ENCODE data around the gene PGAP3. TPM values are rescaled to one million over a fixed set of nuclear protein-coding genes. Genes with fewer than 3 reads are reported as not detected.

The PGAP3 gene, protein sequence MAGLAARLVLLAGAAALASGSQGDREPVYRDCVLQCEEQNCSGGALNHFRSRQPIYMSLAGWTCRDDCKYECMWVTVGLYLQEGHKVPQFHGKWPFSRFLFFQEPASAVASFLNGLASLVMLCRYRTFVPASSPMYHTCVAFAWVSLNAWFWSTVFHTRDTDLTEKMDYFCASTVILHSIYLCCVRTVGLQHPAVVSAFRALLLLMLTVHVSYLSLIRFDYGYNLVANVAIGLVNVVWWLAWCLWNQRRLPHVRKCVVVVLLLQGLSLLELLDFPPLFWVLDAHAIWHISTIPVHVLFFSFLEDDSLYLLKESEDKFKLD
- 8.3 TPM for polyA plus RNA-seq (2013, experiment 1 of 2)
- 7.7 TPM for polyA plus RNA-seq (2013, experiment 2 of 2)

DNA sequence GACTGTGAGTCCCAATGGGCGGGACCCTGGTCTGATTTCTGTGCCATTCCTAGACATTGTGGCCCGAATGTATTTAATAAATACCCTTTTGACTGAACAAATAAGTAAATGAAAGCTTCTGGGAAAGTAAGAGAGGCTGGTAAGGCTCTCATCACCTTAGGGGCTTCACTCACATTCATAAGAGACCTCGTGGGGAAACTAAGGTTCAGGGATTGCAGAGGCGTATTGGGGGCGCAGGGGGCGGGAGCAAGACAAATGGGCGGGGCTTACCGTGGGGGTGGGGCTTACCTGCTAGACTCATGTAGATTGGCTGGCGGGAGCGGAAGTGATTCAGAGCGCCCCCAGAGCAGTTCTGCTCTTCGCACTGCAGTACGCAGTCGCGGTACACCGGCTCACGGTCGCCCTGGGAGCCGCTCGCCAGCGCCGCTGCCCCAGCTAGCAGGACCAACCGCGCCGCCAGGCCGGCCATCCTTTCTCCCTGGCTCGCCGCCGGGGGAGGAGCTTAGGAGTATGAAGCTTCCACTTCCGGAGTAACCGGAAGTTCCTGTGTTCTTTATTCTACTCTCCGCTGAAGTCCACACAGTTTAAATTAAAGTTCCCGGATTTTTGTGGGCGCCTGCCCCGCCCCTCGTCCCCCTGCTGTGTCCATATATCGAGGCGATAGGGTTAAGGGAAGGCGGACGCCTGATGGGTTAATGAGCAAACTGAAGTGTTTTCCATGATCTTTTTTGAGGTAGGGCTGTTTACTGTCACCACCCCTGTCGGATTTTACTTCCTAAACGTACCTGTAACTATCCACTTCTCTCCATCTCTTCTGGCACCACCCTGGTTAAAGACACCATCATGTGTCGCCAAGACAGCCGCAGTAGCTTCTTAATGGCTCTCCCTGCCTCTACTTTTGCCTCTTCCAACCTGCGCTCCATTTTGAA, at the start of gene PGAP3:
Gene PGAP3, minus strand, starts transcription at position 512 of the 929 bp plus-strand sequence. Its CDS starts 43 bp downstream, at position 469.
- WGBS (ENCODE audit: extremely low coverage, insufficient coverage, low lambda C conversion rate) = no CpG with 5 or more reads among the region's 45 CpGs
- Histone ChIP-seq H2BK5ac (ENCODE audit: low read length) (peak within 1 kb of the TSS; percentile 58), H3K18ac (ENCODE audit: low read length) (peak within 1 kb of the TSS; percentile 96), H3K79me2 (ENCODE audit: control insufficient read depth, insufficient read depth, low read length) (no peaks in the 10 kb centered on the region), H3K9ac (ENCODE audit: low read length) (peak within 1 kb of the TSS; percentile 83), H4K5ac (ENCODE audit: low read length) (peak within 1 kb of the TSS; percentile 96), H2AK5ac (ENCODE audit: low read length) (peak within 1 kb of the TSS; percentile 32), H2BK120ac (ENCODE audit: low read depth, low read length) (peak within 1 kb of the TSS; percentile 89), H3K27me3 (ENCODE audit: insufficient read depth, low read length, poor library complexity) (no peaks in the 10 kb centered on the region), H3K23ac (ENCODE audit: low read length) (peak within 1 kb of the TSS; percentile 15), H4K8ac (ENCODE audit: low read depth, low read length) (peak within 1 kb of the TSS; percentile 99), H3K79me1 (ENCODE audit: low read length) (peaks cover 2% of the 10 kb centered on the region), H3K4me2 (ENCODE audit: low read length) (peak within 1 kb of the TSS; percentile 78), H3K36me3 (ENCODE audit: control insufficient read depth, insufficient read depth, low read length) (no peaks in the 10 kb centered on the region), H2BK15ac (replicated peaks; ENCODE audit: low read depth) (no peak within 1 kb of the TSS), H3K4ac (ENCODE audit: low read depth, low read length) (peak within 1 kb of the TSS; percentile 41), H3K27ac (ENCODE audit: low read depth, low read length) (peak within 1 kb of the TSS; percentile 99), H3K56ac (ENCODE audit: low read length) (peak within 1 kb of the TSS; percentile 93), H3K4me3 (ENCODE audit: low read length) (peak within 1 kb of the TSS; percentile 77), H3K4me1 (ENCODE audit: control insufficient read depth, low read depth, low read length) (peaks cover 7% of the 10 kb centered on the region)
- DNase-seq = peak; percentile 96

GRCh38 chr17:39737206-39737759, 49.4 kb upstream of the PGAP3 start:
- Histone ChIP-seq H3K56ac (ENCODE audit: low read length) (no peak overlapping the region), H3K18ac (ENCODE audit: low read length) (no peak overlapping the region), H2AK5ac (ENCODE audit: low read length) (no peak overlapping the region), H3K36me3 (ENCODE audit: control insufficient read depth, insufficient read depth, low read length) (no peaks in the 10 kb centered on the region), H3K4me2 (ENCODE audit: low read length) (no peak overlapping the region), H3K27me3 (ENCODE audit: insufficient read depth, low read length, poor library complexity) (no peaks in the 10 kb centered on the region), H3K27ac (ENCODE audit: low read depth, low read length) (no peak overlapping the region), H3K79me1 (ENCODE audit: low read length) (no peaks in the 10 kb centered on the region), H3K4me3 (ENCODE audit: low read length) (no peak overlapping the region), H3K9ac (ENCODE audit: low read length) (no peak overlapping the region), H2BK15ac (replicated peaks; ENCODE audit: low read depth) (no peak overlapping the region), H3K79me2 (ENCODE audit: control insufficient read depth, insufficient read depth, low read length) (peaks cover 4% of the 10 kb centered on the region), H2BK120ac (ENCODE audit: low read depth, low read length) (no peak overlapping the region), H2BK5ac (ENCODE audit: low read length) (no peak overlapping the region), H3K4ac (ENCODE audit: low read depth, low read length) (no peak overlapping the region), H4K8ac (ENCODE audit: low read depth, low read length) (no peak overlapping the region), H3K4me1 (ENCODE audit: control insufficient read depth, low read depth, low read length) (no peaks in the 10 kb centered on the region), H4K5ac (ENCODE audit: low read length) (no peak overlapping the region), H3K23ac (ENCODE audit: low read length) (no peak overlapping the region)
- DNase-seq = no peak
- no CpG with 5 or more reads among the region's 13 CpGs for WGBS (ENCODE audit: extremely low coverage, insufficient coverage, low lambda C conversion rate)

GRCh38 chr17:39736319-39737165, 48.7 kb upstream of the PGAP3 start:
- Histone ChIP-seq H3K4me3 (ENCODE audit: low read length) (no peak overlapping the region), H3K27me3 (ENCODE audit: insufficient read depth, low read length, poor library complexity) (no peaks in the 10 kb centered on the region), H3K27ac (ENCODE audit: low read depth, low read length) (no peak overlapping the region), H3K36me3 (ENCODE audit: control insufficient read depth, insufficient read depth, low read length) (no peaks in the 10 kb centered on the region), H3K56ac (ENCODE audit: low read length) (no peak overlapping the region), H3K4ac (ENCODE audit: low read depth, low read length) (no peak overlapping the region), H4K5ac (ENCODE audit: low read length) (no peak overlapping the region), H3K23ac (ENCODE audit: low read length) (no peak overlapping the region), H3K79me1 (ENCODE audit: low read length) (no peaks in the 10 kb centered on the region), H3K4me1 (ENCODE audit: control insufficient read depth, low read depth, low read length) (no peaks in the 10 kb centered on the region), H4K8ac (ENCODE audit: low read depth, low read length) (no peak overlapping the region), H2AK5ac (ENCODE audit: low read length) (no peak overlapping the region), H2BK15ac (replicated peaks; ENCODE audit: low read depth) (no peak overlapping the region), H3K79me2 (ENCODE audit: control insufficient read depth, insufficient read depth, low read length) (peaks cover 4% of the 10 kb centered on the region), H2BK5ac (ENCODE audit: low read length) (no peak overlapping the region), H3K18ac (ENCODE audit: low read length) (no peak overlapping the region), H3K9ac (ENCODE audit: low read length) (no peak overlapping the region), H2BK120ac (ENCODE audit: low read depth, low read length) (no peak overlapping the region), H3K4me2 (ENCODE audit: low read length) (no peak overlapping the region)
- no CpG with 5 or more reads among the region's 10 CpGs for WGBS (ENCODE audit: extremely low coverage, insufficient coverage, low lambda C conversion rate)
- DNase-seq = peak; percentile 26

DNA sequence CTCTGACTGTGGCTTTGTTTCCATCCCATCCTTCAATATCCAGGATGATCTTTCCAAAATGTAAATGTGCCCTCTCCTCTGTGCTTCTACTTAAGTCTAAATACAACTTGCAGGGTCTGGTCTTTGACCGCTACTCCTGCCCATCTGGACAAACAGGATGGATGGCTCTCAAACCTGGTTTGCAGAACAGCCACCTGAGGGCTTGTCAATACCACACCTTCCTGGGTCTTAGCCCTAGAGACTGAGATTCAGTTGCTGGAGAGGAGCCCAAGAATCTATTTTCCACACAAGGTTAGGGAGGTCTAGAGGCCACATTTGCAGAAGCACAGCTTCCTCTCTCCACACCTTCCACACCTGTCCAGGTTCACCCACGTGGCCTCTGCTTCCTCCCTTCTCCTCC, 48.0 kb upstream of the PGAP3 start:
- Histone ChIP-seq H3K79me2 (ENCODE audit: control insufficient read depth, insufficient read depth, low read length) (no peaks in the 10 kb centered on the region), H3K27ac (ENCODE audit: low read depth, low read length) (no peak overlapping the region), H3K23ac (ENCODE audit: low read length) (no peak overlapping the region), H3K4me3 (ENCODE audit: low read length) (no peak overlapping the region), H3K36me3 (ENCODE audit: control insufficient read depth, insufficient read depth, low read length) (no peaks in the 10 kb centered on the region), H2BK15ac (replicated peaks; ENCODE audit: low read depth) (no peak overlapping the region), H3K56ac (ENCODE audit: low read length) (peak overlapping the region; percentile 25), H3K4me1 (ENCODE audit: control insufficient read depth, low read depth, low read length) (no peaks in the 10 kb centered on the region), H2AK5ac (ENCODE audit: low read length) (no peak overlapping the region), H3K4me2 (ENCODE audit: low read length) (no peak overlapping the region), H4K5ac (ENCODE audit: low read length) (no peak overlapping the region), H3K79me1 (ENCODE audit: low read length) (no peaks in the 10 kb centered on the region), H3K4ac (ENCODE audit: low read depth, low read length) (no peak overlapping the region), H3K27me3 (ENCODE audit: insufficient read depth, low read length, poor library complexity) (no peaks in the 10 kb centered on the region), H4K8ac (ENCODE audit: low read depth, low read length) (no peak overlapping the region), H2BK120ac (ENCODE audit: low read depth, low read length) (no peak overlapping the region), H3K18ac (ENCODE audit: low read length) (no peak overlapping the region), H3K9ac (ENCODE audit: low read length) (no peak overlapping the region), H2BK5ac (ENCODE audit: low read length) (no peak overlapping the region)
- no peak for DNase-seq
- WGBS (ENCODE audit: extremely low coverage, insufficient coverage, low lambda C conversion rate) = no CpG with 5 or more reads among the region's 2 CpGs

GRCh38 chr17:39732586-39732985, 44.7 kb upstream of the PGAP3 start:
- H3K4me1 ChIP-seq (ENCODE audit: control insufficient read depth, low read depth, low read length) = no peaks in the 10 kb centered on the region
- H3K27ac ChIP-seq (ENCODE audit: low read depth, low read length) = no peak overlapping the region
- H2AK5ac ChIP-seq (ENCODE audit: low read length) = no peak overlapping the region
- no peak overlapping the region for H3K56ac ChIP-seq (ENCODE audit: low read length)
- no peak overlapping the region for H2BK120ac ChIP-seq (ENCODE audit: low read depth, low read length)
- H3K4ac ChIP-seq (ENCODE audit: low read depth, low read length) = no peak overlapping the region
- no CpG with 5 or more reads among the region's 3 CpGs for WGBS (ENCODE audit: extremely low coverage, insufficient coverage, low lambda C conversion rate)
- no peak overlapping the region for H4K8ac ChIP-seq (ENCODE audit: low read depth, low read length)
- no peak overlapping the region for H2BK5ac ChIP-seq (ENCODE audit: low read length)
- no peak overlapping the region for H2BK15ac ChIP-seq (replicated peaks; ENCODE audit: low read depth)
- no peaks in the 10 kb centered on the region for H3K79me2 ChIP-seq (ENCODE audit: control insufficient read depth, insufficient read depth, low read length)
- no peaks in the 10 kb centered on the region for H3K79me1 ChIP-seq (ENCODE audit: low read length)
- no peaks in the 10 kb centered on the region for H3K27me3 ChIP-seq (ENCODE audit: insufficient read depth, low read length, poor library complexity)
- no peak overlapping the region for H4K5ac ChIP-seq (ENCODE audit: low read length)
- DNase-seq = no peak
- H3K4me3 ChIP-seq (ENCODE audit: low read length) = no peak overlapping the region
- no peak overlapping the region for H3K18ac ChIP-seq (ENCODE audit: low read length)
- no peak overlapping the region for H3K4me2 ChIP-seq (ENCODE audit: low read length)
- H3K23ac ChIP-seq (ENCODE audit: low read length) = no peak overlapping the region
- H3K9ac ChIP-seq (ENCODE audit: low read length) = no peak overlapping the region
- no peaks in the 10 kb centered on the region for H3K36me3 ChIP-seq (ENCODE audit: control insufficient read depth, insufficient read depth, low read length)
